ENCODE data around the gene PRDM16. TPM values are rescaled to one million over a fixed set of nuclear protein-coding genes. Genes with fewer than 3 reads are reported as not detected.

The PRDM16 gene
- total RNA-seq, 1 experiment from 2014 or later: 6.1 TPM

GRCh38 chr1:3345792-3346191 is 276.8 kb downstream of the PRDM16 start:
- H3K79me2 ChIP-seq (ENCODE audit: insufficient read depth, low read length): no peaks in the 10 kb centered on the region
- H3K27ac ChIP-seq (ENCODE audit: low read depth, low read length): no peak overlapping the region
- intact Hi-C loops (cut with micrococcal nuclease): no loop called here
- RAD21 ChIA-PET (ENCODE audit: low non-redundant PET in 1 of 2, low total read pairs in 2 of 2, uncharacterized antibody in 2 of 2, unreplicated experiment in 2 of 2): no interaction called here
- H3K4me1 ChIP-seq (ENCODE audit: control insufficient read depth in 1 of 2, insufficient read depth in 2 of 2, low read length in 2 of 2): no peaks in the 10 kb centered on the region
- no peak overlapping the region for H3K4me2 ChIP-seq (ENCODE audit: low read length)
- ATAC-seq (no peak), DNase-seq (ENCODE audit: low read depth, low spot score) (no peak)
- TF ChIP-seq CEBPB (IDR thresholded peaks at IDR 0.05; ENCODE audit: low read depth) (no peak), FOSL1 (IDR thresholded peaks at IDR 0.05; ENCODE audit: low read depth) (no peak), POLR2A (IDR thresholded peaks at IDR 0.05; ENCODE audit: borderline replicate concordance, extremely low read depth, insufficient read depth, insufficient read length) (no peak), CBX3 (IDR thresholded peaks at IDR 0.05; ENCODE audit: low read depth) (no peak), ZBTB33 (IDR thresholded peaks at IDR 0.05; ENCODE audit: extremely low read depth, insufficient replicate concordance, low read length) (no peak), ELF1 (IDR thresholded peaks at IDR 0.05; ENCODE audit: borderline replicate concordance, low read depth) (no peak), JUND (IDR thresholded peaks at IDR 0.05) (no peak), YY1 (IDR thresholded peaks at IDR 0.05; ENCODE audit: extremely low read depth, insufficient replicate concordance, low read depth, low read length) (no peak), POLR2AphosphoS5 (IDR thresholded peaks at IDR 0.05; ENCODE audit: low read depth, low read length) (no peak), MAX (IDR thresholded peaks at IDR 0.05) (no peak), ZFX (IDR thresholded peaks at IDR 0.05) (no peak), EZH2 (IDR thresholded peaks at IDR 0.05) (no peak), TCF7L2 (IDR thresholded peaks at IDR 0.05; ENCODE audit: borderline replicate concordance, extremely low read depth, insufficient read depth, insufficient read length) (no peak), SRF (IDR thresholded peaks at IDR 0.05; ENCODE audit: low read depth) (no peak), RAD21 (IDR thresholded peaks at IDR 0.05; ENCODE audit: low read depth) (no peak), CTCF (IDR thresholded peaks at IDR 0.05 in 2 of 3, conservative IDR thresholded peaks at IDR 0.05 in 1 of 3; ENCODE audit: borderline replicate concordance in 1 of 3, insufficient read depth in 1 of 3, low read depth in 2 of 3, low read length in 2 of 3) (no peak), REST (IDR thresholded peaks at IDR 0.05; ENCODE audit: low read depth) (no peak), ATF3 (IDR thresholded peaks at IDR 0.05) (no peak)
- no peak overlapping the region for H2AFZ ChIP-seq (ENCODE audit: low read depth, low read length, poor library complexity, severe bottlenecking)
- no peaks in the 10 kb centered on the region for H3K9me2 ChIP-seq (ENCODE audit: insufficient read depth)
- no peaks in the 10 kb centered on the region for H4K20me1 ChIP-seq (ENCODE audit: insufficient read depth)
- CTCF ChIA-PET: no interaction called here
- no peaks in the 10 kb centered on the region for H3K27me3 ChIP-seq (ENCODE audit: insufficient read depth, low read length)
- H3K4me3 ChIP-seq (replicated peaks in 1 of 2; ENCODE audit: low read depth in 1 of 2, low read length in 2 of 2): no peak overlapping the region
- no TSS peak for BruUV-seq (replicated peaks)
- no peaks in the 10 kb centered on the region for H3K9me3 ChIP-seq (ENCODE audit: control insufficient read depth in 1 of 2, insufficient read depth in 1 of 2, low read depth in 1 of 2, low read length in 2 of 2)
- no peaks in the 10 kb centered on the region for H3K36me3 ChIP-seq (ENCODE audit: control insufficient read depth in 1 of 2, insufficient read depth in 2 of 2, low read length in 2 of 2)
- POLR2A ChIA-PET: no interaction called here
- H3K9ac ChIP-seq (ENCODE audit: low read length): no peak overlapping the region
